GM21381 (cell line): ENCODE results near the gene SPEG.
A peak's percentile ranks its signal among the peaks of the same experiment; 100 is the strongest.

Experiments
- ATAC-seq: cut with Tn5 transposase; IDR thresholded peaks from one replicate; pipeline ENCODE4 v1.9.1; 2021; ENCODE audit warnings: mild to moderate bottlenecking, moderate library complexity; ENCODE audit not compliant: unreplicated experiment

Gene SPEG

DNA sequence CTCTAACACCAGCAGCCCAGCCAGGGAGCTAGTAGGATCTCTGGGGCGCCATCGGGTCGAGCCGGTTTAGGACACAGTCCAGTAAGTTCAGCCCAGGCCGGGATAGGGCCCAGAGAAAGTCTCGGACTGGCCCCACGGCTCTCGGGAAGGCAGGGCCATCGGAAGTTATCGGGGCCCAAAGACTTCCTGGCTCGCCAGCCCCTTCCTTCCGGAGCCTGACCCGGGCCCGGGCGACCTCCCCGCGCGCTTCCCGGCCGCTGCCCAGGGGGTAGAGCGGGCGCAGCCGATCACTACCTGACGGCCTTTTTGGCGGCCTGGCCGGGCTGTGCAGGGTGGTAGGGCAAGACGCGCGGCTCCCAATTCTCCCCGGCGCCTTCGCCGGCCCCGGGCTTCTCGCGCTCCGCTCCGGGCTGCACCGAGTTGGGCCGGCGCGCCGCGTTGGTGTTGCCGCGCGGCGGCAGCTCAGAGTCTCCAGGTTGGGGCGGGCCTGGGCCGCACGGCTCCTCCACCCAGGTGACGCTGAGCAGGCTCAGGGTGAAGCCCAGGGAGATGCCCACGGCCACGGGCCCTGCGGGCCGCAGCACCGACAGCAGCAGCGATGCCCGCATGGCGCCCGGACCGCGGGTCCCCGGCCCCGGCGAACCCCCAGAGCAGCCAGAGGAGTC lies 108.4 kb downstream of the SPEG start:
- peak; percentile 35 for ATAC-seq

DNA sequence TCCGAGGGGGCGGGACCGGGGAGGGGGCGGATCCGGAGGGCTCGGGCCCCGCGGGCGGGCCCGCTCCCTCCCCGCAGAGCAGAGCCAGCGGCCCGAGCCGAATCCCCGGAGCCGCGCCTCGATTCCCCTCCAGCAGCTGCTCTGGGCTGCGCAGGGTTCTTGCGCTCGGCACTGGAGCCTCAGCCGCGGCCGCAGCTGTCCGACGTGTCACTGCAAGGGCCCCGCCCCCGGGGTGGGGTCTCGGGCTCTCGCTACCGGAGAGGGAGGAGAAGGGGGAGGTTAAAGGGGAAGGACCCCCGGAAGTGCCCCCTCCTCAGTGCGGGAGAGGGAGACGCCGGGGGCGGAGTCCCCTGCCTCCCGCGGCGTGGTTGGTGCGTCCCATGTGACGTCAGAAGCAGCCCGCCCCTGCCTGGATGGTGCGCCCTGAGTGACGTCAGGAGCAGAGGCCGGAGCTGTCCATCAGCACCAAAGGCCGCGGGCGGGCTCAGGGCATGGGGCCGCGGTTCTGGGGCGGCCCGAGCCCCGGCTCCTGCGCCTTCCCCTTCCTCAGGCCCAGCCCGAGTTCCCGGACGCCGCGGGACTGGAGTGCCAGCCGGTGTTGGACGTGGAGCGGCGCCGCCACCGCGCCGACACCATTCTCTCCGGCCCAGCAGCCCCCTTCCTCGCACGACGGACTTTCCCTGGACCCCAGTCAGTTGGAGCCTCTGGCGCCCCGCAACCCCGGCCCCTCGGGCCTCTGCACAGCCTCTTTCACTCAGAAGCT lies 109.1 kb downstream of the SPEG start, which contains the start of the genes CHPF and TMEM198:
Gene CHPF, minus strand, starts transcription at position 214 of the 763 bp plus-strand sequence. CDS start 271 bp downstream, outside the sequence.
Gene TMEM198, plus strand, starts transcription at position 433 of the 763 bp plus-strand sequence. CDS start 700 bp downstream, outside the sequence.
- ATAC-seq, result peak; percentile 76

DNA sequence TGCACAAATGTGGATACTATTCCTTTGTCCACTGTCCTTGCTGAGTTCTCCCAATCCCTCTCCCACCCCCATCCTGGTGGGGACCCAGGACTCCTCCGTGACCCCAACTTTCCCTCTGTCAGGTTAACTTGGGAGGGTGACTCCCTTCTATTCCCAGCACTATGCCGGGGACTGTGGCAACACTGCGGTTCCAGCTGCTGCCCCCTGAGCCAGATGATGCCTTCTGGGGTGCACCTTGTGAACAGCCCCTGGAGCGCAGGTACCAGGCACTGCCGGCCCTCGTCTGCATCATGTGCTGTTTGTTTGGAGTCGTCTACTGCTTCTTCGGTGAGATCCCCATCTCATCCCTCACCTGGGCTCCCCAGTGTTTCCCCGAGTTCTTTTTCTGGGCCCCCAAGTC lies 109.9 kb downstream of the SPEG start:
- ATAC-seq, result no peak

DNA sequence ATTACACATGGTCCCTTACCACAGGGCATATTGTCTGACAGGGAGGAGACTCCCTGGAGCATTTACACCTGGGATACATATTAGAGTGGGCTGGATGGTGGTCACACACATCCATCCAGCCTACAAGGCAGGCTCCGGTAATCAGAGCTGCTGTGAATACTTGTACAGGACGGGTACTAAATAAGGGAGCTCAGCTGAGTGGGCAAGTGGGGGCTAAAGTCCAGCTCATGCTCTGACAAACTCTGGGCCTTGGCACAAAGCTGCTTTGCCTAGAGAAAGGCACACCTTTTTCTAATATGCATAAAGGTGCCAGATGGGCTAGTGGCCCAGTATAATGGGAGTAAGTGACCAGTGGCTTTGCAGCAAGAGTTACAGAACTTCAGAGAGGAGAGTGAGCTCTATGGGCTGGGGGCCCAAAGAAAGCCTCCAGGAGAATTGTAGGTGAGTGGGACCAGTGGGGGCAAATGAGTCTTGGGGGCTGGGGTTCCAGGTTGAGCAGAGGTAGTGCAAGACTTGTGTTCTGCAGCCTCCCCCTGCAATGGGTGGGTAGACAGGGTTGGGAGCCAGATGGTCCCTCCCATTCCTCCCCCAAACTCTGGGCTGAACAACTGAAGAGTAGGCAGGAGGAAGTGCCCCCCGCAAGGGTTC lies 110.8 kb downstream of the SPEG start:
- no peak for ATAC-seq

DNA sequence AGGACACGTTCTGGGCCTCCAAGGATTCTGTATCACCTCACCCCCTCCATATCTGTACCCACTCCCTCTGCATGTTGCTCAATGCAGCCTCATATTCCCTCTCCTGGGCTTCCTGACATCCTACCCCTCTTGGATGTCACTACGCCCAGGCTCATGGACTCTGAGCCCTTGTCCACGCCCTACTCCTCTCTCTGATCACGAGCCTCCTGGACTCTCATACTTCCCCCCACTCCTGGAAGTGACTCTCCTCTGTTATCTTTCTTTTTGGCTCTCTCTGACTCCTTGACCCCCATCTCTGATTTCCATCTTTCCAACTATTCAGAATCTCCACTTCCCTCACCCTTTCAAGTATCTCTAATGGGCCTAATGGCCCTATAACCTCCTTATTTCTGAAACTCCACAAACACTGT lies 111.3 kb downstream of the SPEG start:
- no peak for ATAC-seq

DNA sequence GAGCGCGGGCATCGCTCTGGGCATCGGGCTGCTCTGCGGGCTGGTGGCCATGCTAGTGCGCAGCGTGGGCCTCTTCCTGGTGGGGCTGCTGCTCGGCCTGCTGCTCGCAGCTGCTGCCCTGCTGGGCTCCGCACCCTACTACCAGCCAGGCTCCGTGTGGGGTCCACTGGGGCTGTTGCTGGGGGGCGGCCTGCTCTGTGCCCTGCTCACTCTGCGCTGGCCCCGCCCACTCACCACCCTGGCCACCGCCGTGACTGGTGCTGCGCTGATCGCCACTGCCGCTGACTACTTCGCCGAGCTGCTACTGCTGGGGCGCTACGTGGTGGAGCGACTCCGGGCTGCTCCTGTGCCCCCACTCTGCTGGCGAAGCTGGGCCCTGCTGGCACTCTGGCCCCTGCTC lies 113.0 kb downstream of the SPEG start:
- ATAC-seq, result no peak
